ENCODE results near the gene GBF1. TPM values are rescaled to one million over a fixed set of nuclear protein-coding genes. Genes with fewer than 3 reads are reported as not detected.
A peak's percentile ranks its signal among the peaks of the same experiment; 100 is the strongest.

GBF1 gene
- total and polyA plus RNA-seq, 2 donors from 2014 or later: 14.4 to 53.3 TPM

DNA sequence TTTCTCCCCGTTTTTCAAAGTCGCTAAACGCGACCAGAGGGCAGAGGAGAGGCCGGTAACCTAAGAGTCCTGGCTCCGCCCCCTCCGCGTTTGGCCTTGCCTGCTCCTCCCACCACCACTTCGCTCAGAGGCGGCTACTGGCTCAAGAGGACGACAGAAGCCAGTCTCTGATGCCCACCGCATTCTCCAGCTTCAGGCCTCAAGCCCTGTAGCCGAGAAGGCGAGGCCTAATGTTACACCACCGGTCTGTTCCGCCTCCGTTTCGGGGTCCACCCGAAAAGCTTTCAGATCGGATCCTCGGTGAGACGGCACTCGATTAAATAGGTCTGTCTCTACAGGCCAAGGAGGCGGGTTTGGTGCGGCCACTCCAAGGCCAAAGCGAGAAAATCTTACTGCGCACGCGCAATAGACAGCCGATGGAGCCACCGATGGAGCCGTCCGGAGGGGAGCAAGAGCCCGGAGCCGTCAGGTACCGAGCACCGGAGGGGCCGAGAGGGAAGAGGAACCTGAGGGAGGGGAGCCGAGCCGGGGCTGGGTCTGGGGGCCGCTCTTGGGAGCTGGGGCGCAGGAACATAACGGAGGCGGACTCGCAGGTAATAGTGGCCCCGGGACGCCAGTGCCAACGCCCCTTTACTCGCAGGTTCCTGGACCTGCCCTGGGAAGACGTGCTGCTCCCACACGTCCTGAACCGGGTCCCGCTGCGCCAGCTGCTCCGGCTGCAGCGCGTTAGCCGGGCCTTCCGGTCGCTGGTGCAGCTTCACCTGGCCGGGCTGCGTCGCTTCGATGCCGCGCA is 175.6 kb downstream of the GBF1 start, which contains the start of gene FBXL15:
FBXL15 (plus strand) TSS at position 123 of the 793 bp plus-strand sequence; CDS start at position 417, 294 bp downstream.
- DNase-seq (peak; percentile 97 to 99 (median 99)), FAIRE-seq (no peak)
- H3K36me3 ChIP-seq (ENCODE audit: control insufficient read depth in 2 of 3, insufficient read depth in 3 of 3, low read length in 3 of 3): peaks cover 0 to 11% (median 0%) of the 10 kb centered on the region in 3 donors
- H3K27me3 ChIP-seq (ENCODE audit: control insufficient read depth, insufficient read depth, low read length): peaks cover 3% of the 10 kb centered on the region
- no peaks in the 10 kb centered on the region for H3K9me3 ChIP-seq (ENCODE audit: control insufficient read depth in 2 of 3, insufficient read depth in 1 of 3, low read length in 3 of 3)
- H3K9ac ChIP-seq (ENCODE audit: low read length in 3 of 3): peak within 1 kb of the TSS; percentile 81 to 95 (median 89)
- H3K4me1 ChIP-seq (ENCODE audit: control insufficient read depth in 2 of 3, insufficient read depth in 2 of 3, low read depth in 1 of 3, low read length in 3 of 3): peaks cover 0 to 29% (median 11%) of the 10 kb centered on the region in 3 donors
- intact Hi-C loops (cut with DNase I): no loop called here
- peak within 1 kb of the TSS; percentile 78 to 98 (median 96) for H3K4me3 ChIP-seq (ENCODE audit: low read length in 3 of 3)
- peak within 1 kb of the TSS; percentile 80 to 93 for H3K27ac ChIP-seq (ENCODE audit: low read depth in 2 of 2, low read length in 2 of 2)
- TF ChIP-seq, protein P1, sequence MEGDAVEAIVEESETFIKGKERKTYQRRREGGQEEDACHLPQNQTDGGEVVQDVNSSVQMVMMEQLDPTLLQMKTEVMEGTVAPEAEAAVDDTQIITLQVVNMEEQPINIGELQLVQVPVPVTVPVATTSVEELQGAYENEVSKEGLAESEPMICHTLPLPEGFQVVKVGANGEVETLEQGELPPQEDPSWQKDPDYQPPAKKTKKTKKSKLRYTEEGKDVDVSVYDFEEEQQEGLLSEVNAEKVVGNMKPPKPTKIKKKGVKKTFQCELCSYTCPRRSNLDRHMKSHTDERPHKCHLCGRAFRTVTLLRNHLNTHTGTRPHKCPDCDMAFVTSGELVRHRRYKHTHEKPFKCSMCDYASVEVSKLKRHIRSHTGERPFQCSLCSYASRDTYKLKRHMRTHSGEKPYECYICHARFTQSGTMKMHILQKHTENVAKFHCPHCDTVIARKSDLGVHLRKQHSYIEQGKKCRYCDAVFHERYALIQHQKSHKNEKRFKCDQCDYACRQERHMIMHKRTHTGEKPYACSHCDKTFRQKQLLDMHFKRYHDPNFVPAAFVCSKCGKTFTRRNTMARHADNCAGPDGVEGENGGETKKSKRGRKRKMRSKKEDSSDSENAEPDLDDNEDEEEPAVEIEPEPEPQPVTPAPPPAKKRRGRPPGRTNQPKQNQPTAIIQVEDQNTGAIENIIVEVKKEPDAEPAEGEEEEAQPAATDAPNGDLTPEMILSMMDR (IDR thresholded peaks at IDR 0.05; ENCODE audit: borderline replicate concordance, extremely low read depth, insufficient read depth): no peak

DNA sequence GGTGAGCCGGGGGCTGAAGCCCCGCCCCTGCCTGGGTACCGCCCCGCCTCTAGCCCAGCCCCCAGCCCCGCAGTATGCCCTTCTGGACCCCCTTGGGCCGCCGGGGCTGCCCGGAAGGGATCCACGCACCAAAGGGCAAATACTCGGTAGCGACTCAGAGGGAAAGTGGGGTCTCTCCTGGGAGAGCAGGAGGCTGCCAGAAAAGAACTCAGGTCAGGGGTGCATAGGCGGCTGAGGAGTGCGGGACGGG is 176.1 kb downstream of the GBF1 start:
- TF ChIP-seq, protein P1 (IDR thresholded peaks at IDR 0.05; ENCODE audit: borderline replicate concordance, extremely low read depth, insufficient read depth): no peak
- FAIRE-seq (no peak), DNase-seq (no peak)
- Histone ChIP-seq H3K27ac (ENCODE audit: low read depth in 2 of 2, low read length in 2 of 2) (peak overlapping the region; percentile 80 to 93), H3K27me3 (ENCODE audit: control insufficient read depth, insufficient read depth, low read length) (peaks cover 3% of the 10 kb centered on the region), H3K9ac (ENCODE audit: low read length in 3 of 3) (peak overlapping the region; percentile 30 to 81 (median 74)), H3K4me3 (ENCODE audit: low read length in 3 of 3) (peak overlapping the region; percentile 78 to 98 (median 96)), H3K4me1 (ENCODE audit: control insufficient read depth in 2 of 3, insufficient read depth in 2 of 3, low read depth in 1 of 3, low read length in 3 of 3) (peaks cover 0 to 29% (median 11%) of the 10 kb centered on the region in 3 donors), H3K9me3 (ENCODE audit: control insufficient read depth in 2 of 3, insufficient read depth in 1 of 3, low read length in 3 of 3) (no peaks in the 10 kb centered on the region), H3K36me3 (ENCODE audit: control insufficient read depth in 2 of 3, insufficient read depth in 3 of 3, low read length in 3 of 3) (peaks cover 0 to 11% (median 0%) of the 10 kb centered on the region in 3 donors)
- intact Hi-C loops (cut with DNase I): no loop called here

DNA sequence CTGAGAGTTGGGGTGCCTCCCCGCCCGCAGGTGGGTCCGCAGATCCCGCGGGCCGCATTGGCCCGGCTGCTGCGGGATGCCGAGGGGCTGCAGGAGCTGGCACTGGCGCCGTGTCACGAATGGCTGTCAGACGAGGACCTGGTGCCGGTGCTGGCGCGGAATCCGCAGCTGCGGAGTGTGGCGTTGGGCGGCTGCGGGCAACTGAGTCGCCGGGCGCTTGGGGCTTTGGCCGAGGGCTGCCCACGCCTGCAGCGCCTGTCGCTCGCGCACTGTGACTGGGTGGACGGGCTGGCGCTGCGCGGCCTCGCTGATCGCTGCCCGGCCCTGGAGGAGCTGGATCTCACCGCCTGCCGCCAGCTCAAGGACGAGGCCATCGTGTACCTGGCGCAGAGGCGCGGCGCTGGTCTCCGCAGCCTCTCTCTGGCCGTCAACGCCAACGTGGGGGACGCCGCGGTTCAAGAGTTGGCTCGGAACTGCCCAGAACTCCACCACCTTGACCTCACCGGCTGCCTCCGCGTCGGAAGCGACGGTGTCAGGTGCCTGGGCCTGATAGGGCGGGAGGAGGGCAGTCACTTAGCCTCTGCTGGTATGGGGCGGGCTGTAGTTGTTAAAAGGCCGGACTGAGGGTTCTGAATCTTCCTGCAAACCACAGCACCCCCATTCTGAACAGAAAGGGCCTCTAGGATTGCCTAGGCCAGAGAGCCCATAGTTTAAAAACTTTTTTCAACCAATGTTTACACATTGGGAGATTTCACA is 176.6 kb downstream of the GBF1 start:
- TF ChIP-seq, protein P1 (IDR thresholded peaks at IDR 0.05; ENCODE audit: borderline replicate concordance, extremely low read depth, insufficient read depth): no peak
- Histone ChIP-seq H3K4me1 (ENCODE audit: control insufficient read depth in 2 of 3, insufficient read depth in 2 of 3, low read depth in 1 of 3, low read length in 3 of 3) (peaks cover 0 to 29% (median 11%) of the 10 kb centered on the region in 3 donors), H3K9me3 (ENCODE audit: control insufficient read depth in 2 of 3, insufficient read depth in 1 of 3, low read length in 3 of 3) (no peaks in the 10 kb centered on the region), H3K36me3 (ENCODE audit: control insufficient read depth in 2 of 3, insufficient read depth in 3 of 3, low read length in 3 of 3) (peaks cover 0 to 11% (median 0%) of the 10 kb centered on the region in 3 donors), H3K4me3 (ENCODE audit: low read length in 3 of 3) (peak overlapping the region; percentile 78 to 98 (median 96)), H3K9ac (ENCODE audit: low read length in 3 of 3) (peak overlapping the region; percentile 30 to 81 (median 74)), H3K27me3 (ENCODE audit: control insufficient read depth, insufficient read depth, low read length) (peaks cover 3% of the 10 kb centered on the region), H3K27ac (ENCODE audit: low read depth in 2 of 2, low read length in 2 of 2) (peak overlapping the region; percentile 80 to 93)
- peak in 2 of 5 donors; percentile 67 to 88 for DNase-seq
- intact Hi-C loops (cut with DNase I): no loop called here
- FAIRE-seq: no peak

Measured in kidney (tissue), 14 donors.